Effector memory CD8-positive, alpha-beta T cell (primary cell): Measurements from ENCODE around the gene EPB41L2.

Experiments
- ATAC-seq: fragments of 150-1000 bp; cut with Tn5 transposase; replicated peaks from 2 replicates; pipeline ENCODE4 v1.10.0; 2021; ENCODE audit warnings: mild to moderate bottlenecking, moderate library complexity
- DNase-seq, 3 experiments: peaks; one replicate each; pipeline ENCODE4 v3.0.0; 2021
- H3K27ac Mint-ChIP-seq, 2 donors: one replicate each; pipeline ENCODE4 v1.8.0; 2022; ENCODE audit warnings: mild to moderate bottlenecking in 2 of 2, mixed read lengths in 2 of 2, moderate library complexity in 2 of 2
- H3K27me3 Mint-ChIP-seq, 2 donors: one replicate each; pipeline ENCODE4 v1.8.0; 2022; ENCODE audit warnings: mixed read lengths in 2 of 2
- H3K36me3 Mint-ChIP-seq: one replicate; pipeline ENCODE4 v1.8.0; 2022; ENCODE audit warnings: mild to moderate bottlenecking, moderate library complexity, mixed read lengths; ENCODE audit not compliant: insufficient read depth
- H3K4me1 Mint-ChIP-seq, 2 donors: one replicate each; pipeline ENCODE4 v1.8.0; 2022; ENCODE audit warnings: low read depth in 2 of 2, mixed read lengths in 2 of 2
- H3K4me3 Mint-ChIP-seq, 2 donors: one replicate each; pipeline ENCODE4 v1.8.0; 2022; ENCODE audit warnings: mild to moderate bottlenecking in 2 of 2, mixed read lengths in 2 of 2, moderate library complexity in 2 of 2
- H3K9me3 Mint-ChIP-seq, 2 donors: one replicate each; pipeline ENCODE4 v1.8.0; 2022; ENCODE audit warnings: mixed read lengths in 2 of 2

Gene EPB41L2

DNA sequence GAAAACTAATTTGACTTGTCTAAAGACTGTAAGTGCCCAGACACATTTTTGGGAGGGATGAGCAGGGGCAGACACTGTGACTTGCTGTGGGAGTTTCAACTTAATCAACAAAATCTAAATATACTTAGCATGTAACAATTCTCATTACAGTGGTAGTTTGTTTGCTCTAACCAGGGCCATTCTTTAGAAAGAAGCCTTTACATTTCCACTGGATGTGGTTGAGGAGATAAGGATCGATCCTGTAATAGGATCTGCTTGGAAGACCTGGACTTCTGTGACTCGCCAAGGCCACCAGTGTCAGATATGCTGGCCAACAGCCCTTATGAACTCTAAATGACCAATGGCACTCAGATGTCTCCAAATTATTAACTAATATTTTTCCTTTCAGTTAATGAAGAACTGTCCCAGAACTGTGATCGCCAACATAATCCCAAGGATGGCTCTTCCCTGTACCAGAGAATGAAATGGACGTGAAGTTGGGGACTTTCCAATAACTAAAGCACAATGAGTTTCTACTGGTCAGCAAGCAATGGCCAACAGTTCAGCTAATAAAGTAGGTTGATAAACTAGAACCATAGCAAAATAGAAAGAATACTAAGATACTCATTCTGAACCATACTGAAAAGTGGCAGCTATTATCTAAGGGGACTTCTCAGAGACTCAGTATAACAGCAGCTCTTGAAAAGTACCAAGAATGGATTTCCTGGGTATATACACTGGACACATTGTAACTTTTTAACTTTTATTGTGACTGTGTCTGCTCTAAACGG, 228.4 kb downstream of the EPB41L2 start:
- Mint-ChIP-seq H3K27me3 (peaks cover 0 to 4% of the 10 kb centered on the region in 2 donors), H3K27ac (no peak overlapping the region), H3K36me3 (no peaks in the 10 kb centered on the region), H3K4me3 (no peak overlapping the region), H3K4me1 (no peaks in the 10 kb centered on the region), H3K9me3 (no peaks in the 10 kb centered on the region)
- ATAC-seq (no peak), DNase-seq (no peak)

DNA sequence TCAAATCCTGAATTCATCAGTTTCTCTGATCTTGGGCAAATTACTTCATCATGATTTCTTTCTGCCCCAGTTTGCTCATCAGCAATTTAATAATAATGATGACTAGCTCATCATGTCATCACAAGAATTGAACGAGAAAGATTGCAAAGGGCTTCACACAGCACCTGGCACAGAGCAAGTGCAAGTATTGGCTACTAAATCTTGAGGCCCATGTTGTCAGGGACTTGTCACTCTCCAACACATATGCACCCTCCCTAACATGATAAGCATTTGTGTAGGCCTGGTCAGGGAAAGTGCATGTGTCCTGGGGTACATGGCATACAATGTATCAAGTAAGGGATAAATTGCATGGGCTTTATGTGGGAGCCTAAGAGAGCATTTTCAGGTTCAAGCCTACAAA, 229.5 kb downstream of the EPB41L2 start:
- Mint-ChIP-seq H3K27me3 (peaks cover 0 to 4% of the 10 kb centered on the region in 2 donors), H3K4me1 (no peaks in the 10 kb centered on the region), H3K36me3 (no peaks in the 10 kb centered on the region), H3K27ac (no peak overlapping the region), H3K9me3 (no peaks in the 10 kb centered on the region), H3K4me3 (no peak overlapping the region)
- ATAC-seq (no peak), DNase-seq (no peak)

DNA sequence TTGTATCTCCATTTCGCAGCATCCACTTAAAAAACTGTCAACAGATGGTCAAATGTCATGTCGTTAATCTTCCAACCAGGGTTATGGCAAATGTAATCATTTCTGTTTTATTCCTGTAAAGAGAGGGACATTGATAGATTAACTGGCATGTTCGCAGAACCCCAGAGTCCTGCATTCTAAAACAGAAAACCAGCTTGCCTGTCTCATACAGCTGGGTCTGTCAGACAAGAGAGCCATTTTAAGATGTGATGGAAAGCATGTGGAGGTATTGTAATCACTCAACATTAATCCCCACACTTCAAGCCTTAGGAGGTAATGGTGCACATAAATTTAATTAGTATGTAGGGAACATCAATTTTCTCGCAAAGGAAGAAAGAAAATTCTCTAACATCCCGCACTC, 231.4 kb downstream of the EPB41L2 start:
- no peak overlapping the region for H3K4me3 Mint-ChIP-seq
- no peak overlapping the region for H3K27ac Mint-ChIP-seq
- no peaks in the 10 kb centered on the region for H3K36me3 Mint-ChIP-seq
- peaks cover 0 to 4% of the 10 kb centered on the region in 2 donors for H3K27me3 Mint-ChIP-seq
- H3K9me3 Mint-ChIP-seq = no peaks in the 10 kb centered on the region
- DNase-seq (no peak), ATAC-seq (no peak)
- H3K4me1 Mint-ChIP-seq = no peaks in the 10 kb centered on the region

DNA sequence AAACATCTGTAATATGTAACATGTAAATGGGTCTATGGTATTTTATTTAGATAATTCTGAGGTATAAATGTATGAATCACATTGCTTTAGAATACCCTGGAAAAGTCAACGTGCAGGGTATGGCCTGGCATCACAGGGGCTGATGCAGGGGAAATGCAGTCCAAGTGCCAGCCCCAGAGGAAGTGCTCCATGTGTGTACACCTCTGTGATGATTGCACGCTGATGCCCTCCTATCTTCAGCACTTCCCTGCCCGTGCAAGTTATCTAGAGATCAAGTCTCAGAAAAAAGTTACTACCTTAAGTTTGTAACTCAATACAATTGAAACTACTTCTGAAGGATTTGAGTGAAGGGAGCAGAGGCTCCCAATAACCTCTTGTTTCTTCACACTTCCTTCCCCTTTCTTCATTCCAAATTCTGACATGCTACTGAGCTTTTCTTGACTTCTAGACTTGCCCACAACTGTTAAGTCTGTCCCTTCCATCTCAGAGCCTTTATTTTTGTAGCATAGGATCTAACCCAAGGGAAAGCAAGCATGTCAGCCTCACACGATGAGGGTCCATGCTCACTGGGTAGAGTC, 233.6 kb downstream of the EPB41L2 start:
- Mint-ChIP-seq H3K27ac (no peak overlapping the region), H3K27me3 (peaks cover 0 to 4% of the 10 kb centered on the region in 2 donors), H3K4me1 (peaks cover 0 to under 1% of the 10 kb centered on the region in 2 donors), H3K4me3 (no peak overlapping the region), H3K36me3 (no peaks in the 10 kb centered on the region), H3K9me3 (no peaks in the 10 kb centered on the region)
- ATAC-seq (no peak), DNase-seq (no peak)

DNA sequence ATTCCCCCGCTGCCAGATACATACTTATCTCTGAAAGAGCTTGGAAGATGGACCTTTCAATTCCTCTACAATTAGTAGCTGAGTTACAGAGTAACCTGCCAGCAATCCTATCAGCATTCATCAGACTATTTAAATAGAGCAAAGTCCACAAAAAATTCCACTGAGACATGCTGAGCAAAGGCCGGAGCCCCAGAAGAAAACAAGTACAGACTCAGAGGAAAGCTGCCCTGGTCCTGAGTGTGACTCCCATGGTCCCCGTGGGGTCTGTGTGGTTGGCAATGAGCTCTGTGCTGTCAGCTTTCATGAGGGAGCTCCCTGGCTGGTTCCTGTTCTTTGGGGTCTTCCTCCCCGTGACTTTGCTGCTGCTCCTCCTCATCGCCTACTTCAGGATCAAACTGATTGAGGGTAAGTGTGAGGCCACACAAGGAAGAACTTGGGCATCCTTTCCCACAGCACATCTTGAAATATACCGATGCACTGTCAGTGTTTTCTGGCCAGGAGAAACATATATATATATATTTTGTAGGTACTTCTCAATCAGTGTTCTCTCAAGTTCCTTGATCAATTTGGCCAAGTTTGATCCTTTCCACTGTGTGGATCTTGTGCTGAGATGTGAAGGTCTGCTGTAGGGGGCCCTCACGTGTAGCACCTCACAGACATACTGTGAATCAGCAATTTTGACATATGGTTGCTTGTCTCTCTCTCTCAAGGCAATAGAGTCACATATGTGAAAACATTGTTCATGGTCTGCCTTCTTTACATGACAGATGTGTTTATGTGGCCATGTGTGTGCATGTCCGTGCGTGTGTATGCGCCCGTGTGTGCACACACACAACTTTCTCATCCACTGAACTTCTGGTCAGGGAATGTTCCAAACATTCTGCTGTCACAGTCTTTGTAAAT, 235.5 kb downstream of the EPB41L2 start, which contains the start of gene SMLR1:
SMLR1 (plus strand) TSS at position 160 of the 903 bp plus-strand sequence; CDS start at position 168, 8 bp downstream.
- Mint-ChIP-seq H3K27ac (no peak within 1 kb of the TSS), H3K27me3 (peaks cover 0 to 4% of the 10 kb centered on the region in 2 donors), H3K9me3 (no peaks in the 10 kb centered on the region), H3K4me3 (no peak within 1 kb of the TSS), H3K4me1 (peaks cover 0 to 1% of the 10 kb centered on the region in 2 donors), H3K36me3 (no peaks in the 10 kb centered on the region)
- no peak for ATAC-seq
- no peak for DNase-seq

DNA sequence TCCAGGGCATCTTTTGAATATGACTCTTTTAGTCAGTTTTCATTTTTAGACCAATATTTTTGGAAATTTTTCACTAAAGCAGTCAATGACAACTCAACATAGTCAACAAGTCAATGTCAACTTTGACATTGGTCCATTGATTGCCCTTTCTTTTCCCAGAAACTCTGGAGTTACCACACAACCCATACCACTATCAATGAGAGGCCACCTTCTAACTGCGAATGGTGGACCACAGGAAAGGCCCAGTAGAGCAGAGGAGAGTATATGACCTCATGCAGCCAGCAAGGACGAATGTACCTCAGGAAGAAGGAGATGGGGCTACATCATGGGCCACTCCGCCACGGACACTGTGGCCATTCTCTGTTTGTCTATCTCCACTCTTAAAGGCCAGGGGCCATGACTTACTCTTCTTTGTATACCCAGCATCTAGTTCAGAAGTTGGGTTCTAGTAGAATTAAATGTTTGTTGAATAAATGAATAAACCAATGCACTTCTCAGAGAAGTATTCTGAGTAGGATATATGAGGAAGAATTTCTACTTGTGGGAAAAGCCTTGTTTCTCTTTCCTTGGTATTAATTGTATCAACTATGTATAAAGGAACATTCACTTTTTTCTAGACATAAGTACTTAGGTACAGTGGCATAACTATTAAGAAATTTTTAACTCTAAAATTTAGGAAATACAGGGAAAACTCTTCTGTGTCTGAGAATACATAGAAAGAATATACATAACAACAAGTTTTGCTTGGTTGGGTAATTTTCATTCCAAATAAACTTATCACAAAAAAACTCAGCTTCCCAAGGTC, 236.4 kb downstream of the EPB41L2 start:
- Mint-ChIP-seq H3K9me3 (no peaks in the 10 kb centered on the region), H3K36me3 (no peaks in the 10 kb centered on the region), H3K4me3 (no peak overlapping the region), H3K4me1 (peaks cover 0 to 1% of the 10 kb centered on the region in 2 donors), H3K27me3 (peaks cover 0 to 4% of the 10 kb centered on the region in 2 donors), H3K27ac (no peak overlapping the region)
- ATAC-seq (no peak), DNase-seq (no peak)

DNA sequence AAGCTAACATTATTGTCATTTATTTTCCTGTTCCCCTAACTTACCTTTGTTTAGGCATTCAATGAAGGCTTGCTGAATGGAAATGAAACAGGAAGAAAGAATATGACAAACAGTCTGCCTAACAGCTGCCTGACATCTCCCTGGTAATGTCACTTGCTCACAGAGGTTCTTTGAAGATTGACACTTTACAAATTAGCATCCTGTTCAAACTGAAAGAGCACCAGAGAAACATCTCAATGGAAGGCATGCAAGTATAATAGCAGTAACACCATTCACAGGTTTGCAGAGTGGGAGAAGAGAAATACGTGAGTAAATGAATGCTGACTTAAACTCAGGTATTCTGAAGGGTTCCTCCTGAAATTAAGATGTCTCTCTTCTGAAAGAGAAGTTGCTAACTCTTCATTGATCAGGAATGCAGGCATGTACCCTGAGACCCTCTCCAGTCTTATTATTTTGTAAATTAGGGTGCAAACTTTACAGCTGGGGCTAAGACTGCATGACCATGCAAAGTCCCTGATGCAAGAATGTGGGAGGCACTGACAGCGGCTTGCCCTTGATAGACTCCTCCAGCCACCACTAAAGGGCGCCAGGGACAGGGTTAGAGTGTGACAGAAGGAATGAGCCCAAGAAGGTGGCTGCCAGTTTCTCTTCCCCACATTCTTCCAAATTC, 237.1 kb downstream of the EPB41L2 start:
- Mint-ChIP-seq H3K4me3 (no peak overlapping the region), H3K36me3 (no peaks in the 10 kb centered on the region), H3K9me3 (no peaks in the 10 kb centered on the region), H3K4me1 (peaks cover 0 to 1% of the 10 kb centered on the region in 2 donors), H3K27ac (no peak overlapping the region), H3K27me3 (peaks cover 0 to 1% of the 10 kb centered on the region in 2 donors)
- ATAC-seq (peak; percentile 27), DNase-seq (no peak)

DNA sequence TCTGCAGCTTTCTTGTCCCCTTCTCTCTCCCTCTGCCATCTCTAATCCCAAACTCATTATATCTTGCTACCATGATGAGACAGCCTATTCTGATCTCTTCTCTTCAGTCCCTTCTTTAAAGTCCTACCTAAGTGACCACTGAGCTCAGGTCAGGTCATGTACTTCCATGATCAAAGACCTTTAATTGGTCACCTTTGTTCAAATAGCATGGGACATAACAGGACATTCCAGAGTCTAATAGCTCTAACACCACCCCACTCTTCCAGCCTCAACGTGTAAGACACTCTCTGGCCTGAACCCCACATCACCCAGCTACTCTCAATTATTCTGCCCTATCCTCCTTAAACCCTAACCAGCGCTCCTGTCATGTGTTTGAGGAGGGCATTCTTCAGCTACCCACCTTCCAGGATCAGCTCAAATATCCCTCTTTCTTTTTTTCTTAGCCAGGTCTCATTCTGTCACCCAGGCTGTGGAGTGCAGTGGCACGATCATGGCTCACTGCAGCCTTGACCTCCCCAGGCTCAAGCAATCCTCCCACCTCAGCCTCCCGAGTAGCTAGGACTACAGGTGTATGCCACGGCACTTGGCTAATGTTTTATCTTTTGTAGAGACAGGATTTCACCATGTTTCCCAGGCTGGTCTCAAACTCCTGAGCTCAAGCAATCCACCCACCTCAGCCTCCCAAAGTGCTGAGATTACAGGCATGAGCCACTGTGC, 237.9 kb downstream of the EPB41L2 start:
- Mint-ChIP-seq H3K27me3 (peaks cover 0 to 1% of the 10 kb centered on the region in 2 donors), H3K4me1 (peaks cover 0 to 1% of the 10 kb centered on the region in 2 donors), H3K9me3 (no peaks in the 10 kb centered on the region)

DNA sequence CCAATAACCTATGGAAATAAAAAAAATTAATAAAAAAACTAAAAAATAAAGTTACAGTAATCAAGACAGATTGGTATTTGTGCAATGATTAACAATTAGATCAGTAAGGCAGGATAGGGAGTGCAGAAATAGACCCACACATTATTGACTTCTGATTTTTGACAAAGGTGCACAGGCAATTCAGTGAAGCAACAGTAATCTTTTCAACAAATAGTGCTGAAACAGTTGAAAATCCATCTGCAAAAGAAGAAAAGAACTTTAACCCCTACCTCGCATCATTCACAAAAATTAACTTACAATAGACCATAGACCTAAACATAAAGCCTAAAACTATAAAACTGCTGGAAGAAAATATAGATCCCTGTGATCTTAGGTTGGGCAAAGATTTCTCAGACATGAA, 240.3 kb downstream of the EPB41L2 start:
- H3K4me3 Mint-ChIP-seq = no peak overlapping the region
- ATAC-seq (no peak), DNase-seq (no peak)
- no peaks in the 10 kb centered on the region for H3K9me3 Mint-ChIP-seq
- peaks cover 13 to 25% of the 10 kb centered on the region in 2 donors for H3K27me3 Mint-ChIP-seq
- no peak overlapping the region for H3K27ac Mint-ChIP-seq
- H3K36me3 Mint-ChIP-seq = no peaks in the 10 kb centered on the region
- peaks cover 0 to 4% of the 10 kb centered on the region in 2 donors for H3K4me1 Mint-ChIP-seq

More for the DNA sequence above, 237.9 kb downstream of the EPB41L2 start:
- Mint-ChIP-seq H3K36me3 (no peaks in the 10 kb centered on the region), H3K4me3 (no peak overlapping the region), H3K27ac (no peak overlapping the region)
- DNase-seq (no peak), ATAC-seq (no peak)

DNA sequence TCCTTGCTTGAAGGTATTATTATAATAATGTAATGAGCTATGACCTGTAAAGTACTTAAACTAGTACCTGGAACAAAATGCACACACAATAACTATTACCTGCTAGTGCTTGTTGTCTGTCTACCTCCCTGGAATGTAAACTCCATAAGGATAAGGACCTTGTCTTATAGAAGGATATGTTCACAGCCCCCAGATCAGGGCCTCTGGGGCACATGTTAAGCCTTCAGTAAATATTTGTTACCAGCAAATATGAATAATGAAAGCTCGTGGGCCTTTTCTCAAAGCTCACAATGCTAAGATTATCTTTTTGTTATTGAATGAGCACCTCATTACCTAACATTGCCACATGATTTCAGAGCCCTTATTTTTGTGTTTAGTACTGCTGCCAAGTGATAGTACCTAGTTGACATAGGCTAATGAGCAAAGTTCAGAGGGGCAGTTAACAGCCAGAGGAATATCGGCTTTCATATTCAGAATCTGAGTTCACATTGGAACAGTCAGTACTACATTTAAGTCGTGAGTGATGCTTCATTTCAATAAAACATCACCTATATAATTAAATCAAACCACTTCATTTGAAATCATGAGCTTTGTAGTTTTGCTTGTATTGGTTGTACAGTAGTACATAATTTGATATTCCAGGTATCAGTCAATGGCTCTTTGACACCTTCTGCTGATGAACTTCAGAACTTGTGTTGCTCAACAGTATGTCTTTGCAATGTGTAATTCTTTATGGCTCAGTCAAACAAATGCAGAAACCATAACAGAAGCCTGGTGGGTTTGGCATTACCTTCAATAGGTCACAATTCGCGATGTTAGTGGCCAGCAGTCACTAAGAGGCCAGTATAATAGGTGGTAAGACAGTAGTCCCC, 247.6 kb downstream of the EPB41L2 start:
- ATAC-seq = no peak
- Mint-ChIP-seq H3K4me1 (peaks cover 0 to 2% of the 10 kb centered on the region in 2 donors), H3K4me3 (no peak overlapping the region), H3K27ac (no peak overlapping the region), H3K36me3 (no peaks in the 10 kb centered on the region), H3K9me3 (no peaks in the 10 kb centered on the region), H3K27me3 (peaks cover 25 to 34% of the 10 kb centered on the region in 2 donors)
- DNase-seq = no peak

DNA sequence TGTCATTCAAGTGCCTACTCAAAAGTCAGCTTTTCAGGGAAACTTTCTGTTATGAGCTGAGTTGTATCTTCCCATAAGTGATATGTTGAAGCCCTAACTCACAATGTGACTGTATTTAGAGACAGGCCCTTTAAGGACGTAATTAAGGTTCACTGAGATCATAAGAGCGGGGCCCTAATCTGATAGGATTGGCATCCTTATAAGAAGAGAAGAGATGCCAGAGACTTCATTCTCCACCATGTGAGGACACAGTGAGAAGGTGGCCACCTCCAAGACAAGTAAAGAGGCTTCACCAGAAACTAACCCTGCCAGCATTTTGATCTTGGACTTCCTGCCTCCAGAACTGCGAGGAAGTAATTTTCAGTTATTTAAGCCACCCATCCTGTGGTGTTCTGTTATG, 248.5 kb downstream of the EPB41L2 start:
- Mint-ChIP-seq H3K36me3 (no peaks in the 10 kb centered on the region), H3K4me3 (no peak overlapping the region), H3K4me1 (peaks cover 0 to 2% of the 10 kb centered on the region in 2 donors), H3K27me3 (peaks cover 22 to 27% of the 10 kb centered on the region in 2 donors), H3K9me3 (no peaks in the 10 kb centered on the region), H3K27ac (no peak overlapping the region)
- DNase-seq (no peak), ATAC-seq (no peak)
